SK-N-SH (cell line): ENCODE measurements around the gene TRIM71. TPM values are rescaled to one million over a fixed set of nuclear protein-coding genes. Genes with fewer than 3 reads are reported as not detected.
"Not testable (repeated sequence)": the region's sequence is repeated elsewhere in the genome, so short reads cannot be mapped to it uniquely, and the experiment has no call there.

Source experiments
- CTCF ChIA-PET: fragments of 300-600, 350-600 bp; formaldehyde crosslinking; extraction: SDS; loops from one replicate; lab custom pipeline; 2021; lab: Yijun Ruan, JAX
- POLR2A ChIA-PET: fragments of 350-600 bp; sonication (Branson Sonifier 250); formaldehyde crosslinking; extraction: SDS; loops from one replicate; lab custom pipeline; 2020; ENCODE audit warnings: antibody characterized with exemption, inconsistent platforms; lab: Yijun Ruan, JAX
- DNase-seq: peaks from one replicate; pipeline ENCODE4 v3.0.0; 2012
- H2AFZ ChIP-seq: fragments of 200-600 bp; sonication (generic); 2 replicates; pipeline ENCODE4 v1.8.1; 2016; ENCODE audit warnings: antibody characterized with exemption, mild to moderate bottlenecking, low read depth
- H3F3A ChIP-seq: fragments of 200-600 bp; sonication (generic); replicated peaks from 2 replicates; pipeline ENCODE3; 2016; ENCODE audit warnings: antibody characterized with exemption, mild to moderate bottlenecking; ENCODE audit not compliant: insufficient read depth
- H3K27ac ChIP-seq, 2 experiments: fragments of 200-500 bp in 1 of 2; fragments of 200-600 bp in 1 of 2; sonication (Bioruptor generic) in 1 of 2; sonication (generic), shearing (Covaris generic) in 1 of 2; 2 replicates each; pipeline versions ENCODE4 v1.5.1 to v1.6.1; 2014 to 2016; ENCODE audit warnings: low read depth in 2 of 2, inconsistent platforms in 1 of 2, low read length in 1 of 2, mild to moderate bottlenecking in 1 of 2, mixed read lengths in 1 of 2
- H3K27me3 ChIP-seq: fragments of 200-600 bp; sonication (generic), shearing (Covaris generic); 2 replicates; pipeline ENCODE4 v1.6.1; 2016; ENCODE audit warnings: mixed run types; ENCODE audit not compliant: insufficient read depth
- H3K36me3 ChIP-seq, 2 experiments: fragments of 200-500 bp in 1 of 2; fragments of 200-600 bp in 1 of 2; sonication (Bioruptor generic) in 1 of 2; sonication (generic) in 1 of 2; replicated peaks in 1 of 2; 2 replicates each; pipeline versions ENCODE3 to v1.5.1; 2014 to 2016; ENCODE audit warnings: low read length in 1 of 2, mild to moderate bottlenecking in 1 of 2; ENCODE audit not compliant: insufficient read depth in 2 of 2, control insufficient read depth in 1 of 2
- H3K4me1 ChIP-seq, 2 experiments: fragments of 200-500 bp in 1 of 2; fragments of 200-600 bp in 1 of 2; sonication (Bioruptor generic) in 1 of 2; sonication (generic), shearing (Covaris generic) in 1 of 2; 2 replicates each; pipeline versions ENCODE4 v1.5.1 to v1.6.1; 2014 to 2016; ENCODE audit warnings: low read depth in 1 of 2, low read length in 1 of 2, mixed run types in 1 of 2; ENCODE audit not compliant: insufficient read depth in 2 of 2, control insufficient read depth in 1 of 2
- H3K4me2 ChIP-seq: fragments of 200-600 bp; sonication (generic), shearing (Covaris generic); 2 replicates; pipeline ENCODE4 v1.6.1; 2017; ENCODE audit warnings: mixed run types
- H3K4me3 ChIP-seq, 2 experiments: fragments of 200-500 bp in 1 of 2; fragments of 200-600 bp in 1 of 2; sonication (Bioruptor generic) in 1 of 2; sonication (generic), shearing (Covaris generic) in 1 of 2; 2 replicates each; pipeline versions ENCODE4 v1.5.1 to v1.8.1; 2014 to 2016; ENCODE audit warnings: low read depth in 2 of 2, inconsistent platforms in 1 of 2, low read length in 1 of 2, mild to moderate bottlenecking in 1 of 2, mixed read lengths in 1 of 2, moderate library complexity in 1 of 2
- H3K79me2 ChIP-seq: fragments of 200-600 bp; sonication (generic); 2 replicates; pipeline ENCODE4 v1.8.1; 2017; ENCODE audit warnings: mild to moderate bottlenecking; ENCODE audit not compliant: insufficient read depth
- H3K9ac ChIP-seq: fragments of 200-600 bp; sonication (generic); 2 replicates; pipeline ENCODE4 v1.6.1; 2017; ENCODE audit warnings: mixed run types
- H3K9me2 ChIP-seq: fragments of 200-600 bp; sonication (generic); 2 replicates; pipeline ENCODE4 v1.6.1; 2017; ENCODE audit warnings: mixed run types
- H3K9me3 ChIP-seq: fragments of 200-600 bp; sonication (generic); 2 replicates; pipeline ENCODE4 v1.6.1; 2017; ENCODE audit warnings: mixed run types, mild to moderate bottlenecking, moderate library complexity
- H4K20me1 ChIP-seq: fragments of 200-600 bp; sonication (generic); 2 replicates; pipeline ENCODE4 v1.6.1; 2017; ENCODE audit warnings: mild to moderate bottlenecking, mixed run types; ENCODE audit not compliant: insufficient read depth
- CHD2 ChIP-seq: fragments of 150-350 bp; IDR thresholded peaks from 2 replicates; pipeline ENCODE4 v1.6.1; 2018; ENCODE audit warnings: low read length; ENCODE audit not compliant: partially characterized antibody
- EP300 ChIP-seq, 2 experiments: IDR thresholded peaks; 2 replicates each; pipeline versions ENCODE4 v1.4.0 to v1.6.1; 2012; ENCODE audit warnings: borderline replicate concordance in 1 of 2, low read depth in 1 of 2, low read length in 1 of 2
- MEF2A ChIP-seq: IDR thresholded peaks from 2 replicates; pipeline ENCODE4 v1.4.0; 2012; ENCODE audit warnings: low read depth, borderline replicate concordance
- RAD21 ChIP-seq: IDR thresholded peaks from 2 replicates; pipeline ENCODE4 v1.6.1; 2012; ENCODE audit warnings: mild to moderate bottlenecking, low read length
- SMC3 ChIP-seq: IDR thresholded peaks from 2 replicates; pipeline ENCODE4 v1.6.1; 2012; ENCODE audit warnings: low read depth, low read length, improper control_type of control experiment
- TAF1 ChIP-seq: IDR thresholded peaks from 2 replicates; pipeline ENCODE4 v1.6.1; 2012; ENCODE audit warnings: low read depth, mild to moderate bottlenecking, low read length, moderate library complexity, borderline replicate concordance
- TEAD4 ChIP-seq: IDR thresholded peaks from 2 replicates; pipeline ENCODE4 v1.4.0; 2012; ENCODE audit warnings: mild to moderate bottlenecking, borderline replicate concordance; ENCODE audit not compliant: insufficient read depth
- YY1 ChIP-seq: IDR thresholded peaks from 2 replicates; pipeline ENCODE4 v1.4.0; 2012; ENCODE audit warnings: low read depth, mild to moderate bottlenecking
- WGBS: methylation state at CpG from one replicate; pipeline ENCODE4 v1.1.6; 2017; ENCODE audit warnings: low lambda C conversion rate; 5-methylcytosine and 5-hydroxymethylcytosine counted together
- polyA plus RNA-seq, 3 experiments: library from polyadenylated mRNA; depleted of rRNA; stranded (reverse); fragments of >200 nt; gene quantifications; 2 replicates each; pipeline ENCODE4 v1.2.3, GENCODE V29; 2012
- TF ChIP-seq, protein P1 (sequence below): IDR thresholded peaks from 2 replicates; pipeline ENCODE4 v1.6.1; 2012; ENCODE audit warnings: mild to moderate bottlenecking, low read depth, low read length, moderate library complexity
- TF ChIP-seq, protein P2 (sequence below): fragments of 200-600 bp; sonication (generic); IDR thresholded peaks from 2 replicates; pipeline ENCODE4 v1.6.1; 2017; ENCODE audit warnings: antibody characterized with exemption, mild to moderate bottlenecking, moderate library complexity

TRIM71 gene
- polyA plus RNA-seq, 1 of the 3 experiments (the other 2 are of a cell fraction) = not detected

GRCh38 chr3:32822609-32823498 is 5.1 kb downstream of the TRIM71 start:
- Histone ChIP-seq H3K4me3 (no peak overlapping the region), H2AFZ (no peak overlapping the region), H3K36me3 (no peaks in the 10 kb centered on the region), H4K20me1 (no peaks in the 10 kb centered on the region), H3K27me3 (peaks cover 54% of the 10 kb centered on the region), H3K9me2 (no peaks in the 10 kb centered on the region), H3K27ac (no peak overlapping the region), H3K79me2 (no peaks in the 10 kb centered on the region), H3K4me2 (no peak overlapping the region), H3K4me1 (no peaks in the 10 kb centered on the region), H3K9me3 (no peaks in the 10 kb centered on the region), H3K9ac (no peak overlapping the region), H3F3A (no peaks in the 10 kb centered on the region)
- TF ChIP-seq CHD2 (no peak), SMC3 (no peak), MEF2A (no peak), EP300 (IDR thresholded peaks at IDR 0.05; ENCODE audit: borderline replicate concordance in 1 of 2, low read depth in 1 of 2, low read length in 1 of 2) (no peak), TEAD4 (no peak), RAD21 (no peak), YY1 (no peak), TAF1 (no peak)
- TF ChIP-seq, protein P1, sequence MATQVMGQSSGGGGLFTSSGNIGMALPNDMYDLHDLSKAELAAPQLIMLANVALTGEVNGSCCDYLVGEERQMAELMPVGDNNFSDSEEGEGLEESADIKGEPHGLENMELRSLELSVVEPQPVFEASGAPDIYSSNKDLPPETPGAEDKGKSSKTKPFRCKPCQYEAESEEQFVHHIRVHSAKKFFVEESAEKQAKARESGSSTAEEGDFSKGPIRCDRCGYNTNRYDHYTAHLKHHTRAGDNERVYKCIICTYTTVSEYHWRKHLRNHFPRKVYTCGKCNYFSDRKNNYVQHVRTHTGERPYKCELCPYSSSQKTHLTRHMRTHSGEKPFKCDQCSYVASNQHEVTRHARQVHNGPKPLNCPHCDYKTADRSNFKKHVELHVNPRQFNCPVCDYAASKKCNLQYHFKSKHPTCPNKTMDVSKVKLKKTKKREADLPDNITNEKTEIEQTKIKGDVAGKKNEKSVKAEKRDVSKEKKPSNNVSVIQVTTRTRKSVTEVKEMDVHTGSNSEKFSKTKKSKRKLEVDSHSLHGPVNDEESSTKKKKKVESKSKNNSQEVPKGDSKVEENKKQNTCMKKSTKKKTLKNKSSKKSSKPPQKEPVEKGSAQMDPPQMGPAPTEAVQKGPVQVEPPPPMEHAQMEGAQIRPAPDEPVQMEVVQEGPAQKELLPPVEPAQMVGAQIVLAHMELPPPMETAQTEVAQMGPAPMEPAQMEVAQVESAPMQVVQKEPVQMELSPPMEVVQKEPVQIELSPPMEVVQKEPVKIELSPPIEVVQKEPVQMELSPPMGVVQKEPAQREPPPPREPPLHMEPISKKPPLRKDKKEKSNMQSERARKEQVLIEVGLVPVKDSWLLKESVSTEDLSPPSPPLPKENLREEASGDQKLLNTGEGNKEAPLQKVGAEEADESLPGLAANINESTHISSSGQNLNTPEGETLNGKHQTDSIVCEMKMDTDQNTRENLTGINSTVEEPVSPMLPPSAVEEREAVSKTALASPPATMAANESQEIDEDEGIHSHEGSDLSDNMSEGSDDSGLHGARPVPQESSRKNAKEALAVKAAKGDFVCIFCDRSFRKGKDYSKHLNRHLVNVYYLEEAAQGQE = no peak
- TF ChIP-seq, protein P2, sequence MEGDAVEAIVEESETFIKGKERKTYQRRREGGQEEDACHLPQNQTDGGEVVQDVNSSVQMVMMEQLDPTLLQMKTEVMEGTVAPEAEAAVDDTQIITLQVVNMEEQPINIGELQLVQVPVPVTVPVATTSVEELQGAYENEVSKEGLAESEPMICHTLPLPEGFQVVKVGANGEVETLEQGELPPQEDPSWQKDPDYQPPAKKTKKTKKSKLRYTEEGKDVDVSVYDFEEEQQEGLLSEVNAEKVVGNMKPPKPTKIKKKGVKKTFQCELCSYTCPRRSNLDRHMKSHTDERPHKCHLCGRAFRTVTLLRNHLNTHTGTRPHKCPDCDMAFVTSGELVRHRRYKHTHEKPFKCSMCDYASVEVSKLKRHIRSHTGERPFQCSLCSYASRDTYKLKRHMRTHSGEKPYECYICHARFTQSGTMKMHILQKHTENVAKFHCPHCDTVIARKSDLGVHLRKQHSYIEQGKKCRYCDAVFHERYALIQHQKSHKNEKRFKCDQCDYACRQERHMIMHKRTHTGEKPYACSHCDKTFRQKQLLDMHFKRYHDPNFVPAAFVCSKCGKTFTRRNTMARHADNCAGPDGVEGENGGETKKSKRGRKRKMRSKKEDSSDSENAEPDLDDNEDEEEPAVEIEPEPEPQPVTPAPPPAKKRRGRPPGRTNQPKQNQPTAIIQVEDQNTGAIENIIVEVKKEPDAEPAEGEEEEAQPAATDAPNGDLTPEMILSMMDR = no peak
- CTCF ChIA-PET = no interaction called here
- WGBS = 62% methylated on average over 5 of the region's 5 CpGs
- no peak for DNase-seq
- POLR2A ChIA-PET = no interaction called here

DNA sequence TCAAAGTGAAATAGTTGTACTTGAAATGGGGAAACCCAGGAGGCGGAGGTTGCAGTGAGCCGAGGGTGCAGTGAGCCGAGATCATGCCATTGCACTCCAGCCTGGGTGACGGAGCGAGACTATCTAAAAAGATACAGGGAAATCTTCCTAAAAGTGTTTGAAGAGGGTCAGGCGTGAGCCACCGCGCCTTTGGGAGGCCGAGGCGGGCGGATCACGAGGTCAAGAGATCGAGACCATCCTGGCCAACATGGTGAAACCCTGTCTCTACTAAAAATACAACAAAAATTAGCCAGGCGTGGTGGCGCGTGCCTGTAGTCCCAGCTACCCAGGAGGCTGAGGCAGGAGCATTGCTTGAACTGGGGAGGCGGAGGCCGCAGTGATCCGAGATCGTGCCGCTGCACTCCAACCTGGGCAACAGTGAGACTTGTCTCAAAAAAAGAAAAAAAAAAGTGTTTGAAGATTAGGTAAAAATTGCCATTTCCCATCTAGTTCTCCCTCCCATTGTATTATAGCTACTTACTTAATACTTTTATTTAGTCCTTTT is 5.9 kb downstream of the TRIM71 start:
- H3K4me2 ChIP-seq, H3K4me3 ChIP-seq, H3K79me2 ChIP-seq, H4K20me1 ChIP-seq, H2AFZ ChIP-seq, POLR2A ChIA-PET, H3K9ac ChIP-seq, H3K9me3 ChIP-seq, H3K4me1 ChIP-seq, DNase-seq, H3K9me2 ChIP-seq, H3K27ac ChIP-seq, H3K36me3 ChIP-seq, H3F3A ChIP-seq: not testable (repeated sequence)
- CTCF ChIA-PET = interaction anchor here (1.5 kb wide), 1 partner anchor 10 kb away, joined by 4 read pairs; no protein-coding TSS in a partner anchor
- peaks cover 47% of the 10 kb centered on the region for H3K27me3 ChIP-seq
- WGBS = 87% methylated on average over 21 of the region's 21 CpGs
